Activated CD4-positive, alpha-beta T cell treated with anti-CD3 and anti-CD28 coated beads, Interleukin-2, amount 50 U/mL, for 1 hour (primary cell): ENCODE results near the gene PLCB4.

Source experiments
- DNase-seq: peaks from one replicate; pipeline ENCODE4 v3.0.0-alpha.2; 2020

PLCB4 gene

DNA sequence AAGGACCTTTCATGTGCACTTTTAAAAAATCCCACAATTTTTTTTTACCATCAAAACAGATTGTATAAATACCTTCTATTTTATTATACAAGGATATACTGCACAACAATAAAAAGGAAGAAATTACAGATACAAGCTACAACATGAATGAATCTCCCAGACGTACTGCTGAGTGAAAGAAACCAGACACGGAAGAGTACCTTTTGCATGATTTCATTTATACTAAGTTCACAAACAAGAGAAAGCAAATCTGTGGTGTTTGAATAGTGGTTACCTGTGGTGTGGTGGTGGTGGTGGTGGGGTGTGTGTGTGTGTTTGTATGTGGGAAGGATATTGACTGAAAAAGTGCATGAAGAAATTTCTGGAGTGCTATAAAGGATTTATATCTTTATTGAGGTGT, 6.8 kb upstream of the PLCB4 start:
- no peak for DNase-seq

DNA sequence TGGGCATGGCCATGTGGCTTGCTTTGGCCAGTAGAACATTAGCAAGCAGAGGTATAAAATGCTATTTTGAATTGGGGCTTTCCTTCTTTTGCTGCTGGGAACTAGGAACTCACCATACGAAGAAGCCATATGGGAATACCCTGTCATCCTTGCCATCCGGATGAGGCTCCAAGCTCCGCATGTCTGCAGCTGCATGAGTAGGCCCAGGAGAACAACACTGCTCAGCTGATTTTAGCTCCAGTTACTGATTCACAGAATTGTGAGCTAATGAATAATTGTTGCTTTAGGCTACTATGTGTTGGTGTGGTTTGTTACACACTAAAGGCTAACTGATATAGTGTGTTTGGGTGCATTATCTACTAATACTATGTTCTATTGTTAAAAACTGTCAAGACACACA, 2.7 kb upstream of the PLCB4 start:
- no peak for DNase-seq

DNA sequence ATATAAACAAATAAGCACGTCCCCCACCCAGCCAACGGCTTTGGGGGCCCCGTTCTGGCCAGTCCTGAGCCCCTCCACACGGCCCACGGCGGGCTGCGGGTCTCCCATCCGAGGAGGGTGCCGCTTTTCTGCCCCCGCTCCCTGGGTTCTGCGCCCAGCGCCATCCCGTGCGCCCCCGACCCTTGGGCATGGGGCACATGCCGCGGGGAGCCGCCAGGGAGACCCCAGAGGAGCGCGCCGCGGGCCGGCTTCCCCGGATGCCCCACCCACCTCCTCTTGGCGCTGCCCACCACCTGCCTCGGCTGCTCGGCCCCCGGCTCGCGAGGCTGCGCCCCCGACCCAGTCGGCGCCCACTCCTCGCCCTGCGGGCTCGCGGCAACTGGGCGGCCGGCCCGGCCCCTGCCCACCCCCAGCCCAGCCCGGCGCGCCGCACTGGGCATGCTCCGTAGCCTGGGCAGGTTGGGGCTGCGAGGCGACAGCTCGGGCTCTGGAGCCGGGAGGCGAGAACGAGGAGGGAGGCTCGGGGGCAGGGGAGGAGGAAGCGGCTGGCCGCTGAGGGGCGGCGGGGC, 570 bp upstream of the PLCB4 start:
- DNase-seq, result no peak

DNA sequence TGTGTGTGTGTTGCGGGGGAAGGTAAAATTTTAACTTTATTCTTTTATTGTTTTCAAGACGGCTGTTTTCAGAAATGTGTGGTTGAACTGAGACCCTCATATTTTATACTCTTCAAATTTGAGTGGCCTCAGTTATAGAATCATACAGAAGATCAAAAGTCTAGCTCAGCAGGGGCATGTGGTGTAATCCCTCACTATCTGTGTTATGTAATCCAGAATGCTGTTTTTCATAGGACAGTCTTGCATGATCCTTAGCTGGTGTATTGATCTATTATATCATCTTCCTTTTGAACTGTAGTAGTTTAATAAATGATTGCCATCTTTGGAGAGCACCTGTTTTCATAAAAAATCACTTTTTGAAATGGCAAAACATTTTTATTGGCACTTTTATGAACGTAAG, 1.4 kb downstream of the PLCB4 start:
- no peak for DNase-seq

DNA sequence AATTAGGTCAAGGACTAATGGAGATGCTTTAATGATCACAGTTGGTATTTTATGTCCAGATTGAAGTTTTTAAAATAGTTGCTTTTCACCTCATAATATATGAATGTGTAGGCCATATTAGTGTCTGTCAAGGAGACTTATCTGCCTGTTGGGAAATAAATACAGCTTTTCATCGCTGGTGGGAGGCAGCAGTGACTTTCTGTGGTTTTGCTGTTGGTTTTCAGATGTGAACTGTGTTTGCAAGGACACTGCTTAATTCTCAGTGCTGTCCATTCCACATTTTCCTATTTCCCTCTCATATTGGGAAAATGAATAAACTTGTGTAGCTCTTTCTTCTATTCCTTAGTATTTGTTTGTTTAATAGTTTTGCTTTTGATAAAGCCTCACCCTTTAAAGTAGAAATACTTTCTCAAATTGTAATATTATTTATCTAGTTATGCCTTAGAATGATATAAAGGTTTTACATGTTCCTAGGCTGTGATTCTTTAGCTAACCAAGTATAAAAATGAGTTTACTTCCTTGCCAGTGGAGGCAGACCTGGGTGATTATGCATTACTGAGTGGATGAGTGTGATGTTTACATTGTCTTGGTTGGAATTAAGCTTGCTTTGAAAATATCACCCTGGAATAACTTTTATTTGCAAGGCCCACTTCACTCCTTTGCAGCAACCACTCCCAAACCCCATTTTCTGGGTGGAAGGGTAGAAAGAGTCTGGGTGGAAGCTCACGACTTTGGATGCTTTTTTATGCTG, 3.3 kb downstream of the PLCB4 start:
- no peak for DNase-seq

DNA sequence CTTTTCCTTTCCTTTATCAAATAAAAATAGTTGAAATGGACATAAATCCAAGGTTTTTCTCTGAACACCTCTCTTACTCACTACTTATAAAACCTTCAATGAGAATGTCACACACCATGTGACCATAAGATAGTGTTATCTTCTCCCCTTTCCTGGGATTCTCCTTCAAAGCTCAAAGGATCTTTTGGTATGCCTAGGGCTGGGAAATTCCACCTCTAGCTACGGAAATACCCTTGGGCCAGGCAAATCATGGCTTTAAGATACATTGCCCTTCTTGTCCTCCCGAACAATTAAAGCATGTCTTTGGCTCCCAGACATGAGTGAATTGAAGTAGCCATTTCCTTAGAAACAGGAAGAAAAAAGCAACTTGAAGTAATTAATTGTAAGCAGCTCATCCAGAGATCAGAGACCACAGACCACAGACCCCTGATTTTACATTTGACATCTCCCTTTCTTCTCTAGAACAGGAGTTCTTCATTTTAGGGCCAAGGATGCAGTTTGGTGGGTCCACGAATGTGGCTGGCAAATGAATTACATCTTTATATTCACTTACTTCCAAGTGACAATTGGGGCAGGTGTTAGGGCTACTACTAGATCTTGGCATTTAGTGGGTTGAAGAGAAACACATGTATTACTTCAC, 4.1 kb downstream of the PLCB4 start:
- DNase-seq, result no peak

DNA sequence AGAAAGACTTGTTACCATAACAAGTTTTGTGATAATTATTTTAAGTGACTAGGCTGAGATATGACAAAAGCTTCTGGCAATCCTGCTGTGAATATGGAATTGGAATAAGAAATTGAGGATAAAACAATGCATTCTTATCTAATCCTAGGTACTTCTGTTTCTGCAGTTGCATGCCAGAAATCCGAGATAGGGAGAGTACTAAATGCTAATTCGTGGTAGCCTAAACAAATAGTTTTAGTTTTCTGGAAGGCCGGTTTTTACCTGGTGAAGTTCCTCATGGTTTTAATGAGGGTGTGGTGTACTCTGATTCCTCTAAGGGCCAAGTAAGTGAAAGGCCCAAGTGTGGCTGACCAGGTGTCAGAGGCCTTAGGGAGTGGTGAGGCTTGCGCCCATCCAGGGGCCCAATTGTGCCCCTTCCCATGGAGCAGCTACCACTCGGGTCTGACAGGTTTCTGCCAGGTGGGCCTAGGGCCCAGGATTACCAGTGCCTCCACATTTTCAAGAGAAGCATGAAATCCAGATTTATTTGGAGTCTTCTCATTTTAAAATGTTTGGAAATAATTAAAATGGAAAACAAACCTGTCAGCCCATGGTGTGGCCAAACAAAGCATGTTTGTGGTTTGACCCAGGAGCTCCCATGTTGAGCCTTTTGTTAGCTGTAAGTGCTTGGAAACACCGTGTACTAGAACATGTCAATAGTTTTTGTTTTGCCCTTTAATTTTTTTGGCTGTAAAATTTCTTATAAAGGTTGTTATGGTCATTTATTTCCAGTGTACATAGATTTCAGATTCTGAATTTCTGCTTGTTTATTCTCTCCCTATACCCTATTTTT, 6.6 kb downstream of the PLCB4 start:
- no peak for DNase-seq

DNA sequence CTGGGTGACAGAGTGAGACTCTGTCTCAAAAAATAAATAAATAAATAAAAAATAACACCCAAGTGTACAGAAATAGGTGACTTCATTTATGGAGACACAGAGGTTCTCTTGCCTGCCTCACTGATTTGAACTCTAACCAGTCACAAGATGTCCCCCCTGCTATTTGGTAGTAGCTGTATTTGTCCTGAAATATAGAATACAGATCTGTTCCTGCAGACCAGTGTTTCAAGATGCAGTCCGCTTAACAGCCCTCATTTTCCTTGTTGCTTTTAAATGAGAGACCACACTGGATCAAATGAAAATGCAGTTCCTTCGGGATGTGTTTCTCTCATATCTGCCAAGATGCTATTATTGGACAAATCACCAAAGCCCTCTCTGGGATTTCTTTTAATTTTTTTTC, 7.6 kb downstream of the PLCB4 start:
- no peak for DNase-seq

DNA sequence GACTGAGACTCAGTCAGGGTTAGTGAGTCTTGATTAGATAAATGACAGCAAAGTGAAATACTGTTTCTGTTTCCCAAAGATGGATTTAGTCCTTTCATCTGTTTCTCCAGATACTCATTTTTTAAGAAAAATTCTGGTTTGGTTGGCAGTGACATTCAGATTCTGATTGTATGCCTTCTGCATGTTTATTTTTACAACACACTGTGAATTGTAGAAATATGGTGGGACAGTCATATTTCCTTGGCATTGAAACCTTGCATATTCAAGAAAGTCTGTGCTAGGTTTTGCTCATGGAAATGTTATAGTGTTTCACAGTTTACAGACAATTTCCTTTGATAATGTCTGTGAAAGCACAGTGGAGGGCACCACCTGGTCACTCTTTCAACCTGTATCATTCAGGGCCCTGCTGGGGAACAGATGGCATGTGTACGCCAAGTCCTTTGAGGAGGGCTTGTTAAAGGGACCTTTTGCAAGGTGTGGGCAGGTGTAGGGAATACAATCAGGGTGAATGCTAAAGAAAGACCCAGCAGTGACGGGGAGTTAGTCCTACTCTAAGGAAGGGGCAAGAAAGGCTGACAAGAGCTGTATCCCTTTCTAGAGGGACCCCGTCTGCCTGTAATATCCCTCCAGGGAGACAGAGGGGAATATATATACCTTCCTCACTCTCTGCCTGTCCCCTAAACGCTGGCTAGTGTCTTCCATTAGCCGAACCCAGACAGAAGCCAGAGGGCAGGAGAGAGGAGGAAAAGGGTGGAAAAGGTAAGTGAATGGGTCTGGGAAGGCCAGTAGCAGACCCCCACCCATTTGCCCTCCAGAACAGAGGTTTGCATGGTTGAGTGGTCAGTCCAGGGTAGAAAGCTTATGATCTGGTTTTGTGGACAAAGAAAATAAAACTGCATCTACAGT, 10.2 kb downstream of the PLCB4 start:
- no peak for DNase-seq

DNA sequence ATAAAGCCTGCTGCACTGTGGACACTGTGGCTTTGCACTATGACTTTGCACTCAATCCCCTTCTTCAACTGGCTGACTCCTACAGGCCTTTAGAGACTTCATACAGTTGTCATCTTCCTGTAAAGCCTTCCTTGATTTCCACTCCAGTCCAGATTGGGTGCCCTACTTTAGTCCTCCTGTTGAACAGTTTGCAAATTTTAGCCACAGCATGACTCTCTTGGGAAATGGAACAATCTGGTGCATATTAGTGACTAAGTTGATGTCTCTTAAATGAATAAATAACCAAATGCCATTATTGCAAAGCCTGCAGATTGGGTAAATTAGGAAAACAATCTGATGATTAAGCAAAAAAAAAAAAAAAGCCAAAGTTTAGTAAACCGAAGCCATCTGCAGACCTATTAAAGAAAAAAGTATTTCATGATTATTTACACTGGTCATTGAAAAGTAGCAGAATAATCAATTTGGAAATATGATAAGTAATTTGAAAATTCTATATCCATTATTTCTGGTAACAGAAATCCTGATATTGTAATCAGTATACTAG, 12.6 kb downstream of the PLCB4 start:
- no peak for DNase-seq

DNA sequence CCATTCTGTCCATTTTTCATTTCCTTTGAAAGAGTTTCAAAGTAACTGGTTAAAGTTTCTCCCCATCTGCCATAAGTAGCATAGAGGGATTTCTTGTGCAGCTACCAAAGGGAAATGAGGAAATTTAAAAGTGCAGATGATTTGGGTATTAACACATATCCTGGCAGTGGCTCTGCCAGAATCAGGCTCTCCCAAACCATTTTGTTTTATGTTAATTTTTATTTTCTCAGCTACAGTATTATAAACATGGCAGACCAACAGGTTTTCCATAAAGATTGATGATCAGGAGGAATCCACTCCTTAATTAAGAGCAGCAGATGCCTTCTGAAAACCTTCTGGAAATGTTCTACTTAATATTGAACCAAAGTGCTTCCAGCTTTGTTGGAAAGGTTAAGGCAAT, 13.9 kb downstream of the PLCB4 start:
- no peak for DNase-seq

DNA sequence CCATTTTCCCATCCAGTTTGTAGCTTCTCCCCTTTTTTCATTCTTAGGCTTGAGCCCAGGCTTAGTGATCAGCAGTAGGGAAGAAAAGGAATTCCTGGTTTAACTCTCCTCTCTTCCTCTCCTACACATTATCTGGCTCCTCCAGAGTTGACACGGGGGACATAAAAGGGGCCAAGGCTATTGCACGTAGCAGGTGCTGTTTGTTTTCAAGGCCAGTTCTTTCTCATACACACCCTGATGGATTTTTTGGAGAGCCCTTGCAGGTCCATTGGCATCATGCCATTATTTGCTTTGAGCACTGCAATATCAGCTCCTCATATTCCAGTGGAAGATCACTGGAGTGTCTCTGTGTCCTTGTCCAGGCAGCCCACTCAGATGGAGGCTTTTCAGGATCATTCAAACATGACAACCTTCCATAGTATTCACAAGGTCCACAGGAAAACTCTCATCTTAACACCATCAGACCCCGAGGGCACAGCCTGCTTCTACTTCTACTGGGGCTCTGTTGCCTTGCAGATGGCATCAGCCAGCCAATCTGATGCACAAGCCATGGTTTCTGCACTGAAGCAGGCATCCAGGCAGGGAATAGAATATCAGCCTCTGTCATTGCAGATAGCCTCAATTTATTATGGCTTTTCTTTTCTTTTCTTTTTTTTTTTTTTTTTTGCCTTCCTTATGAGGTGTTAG, 18.8 kb downstream of the PLCB4 start:
- DNase-seq, result no peak

DNA sequence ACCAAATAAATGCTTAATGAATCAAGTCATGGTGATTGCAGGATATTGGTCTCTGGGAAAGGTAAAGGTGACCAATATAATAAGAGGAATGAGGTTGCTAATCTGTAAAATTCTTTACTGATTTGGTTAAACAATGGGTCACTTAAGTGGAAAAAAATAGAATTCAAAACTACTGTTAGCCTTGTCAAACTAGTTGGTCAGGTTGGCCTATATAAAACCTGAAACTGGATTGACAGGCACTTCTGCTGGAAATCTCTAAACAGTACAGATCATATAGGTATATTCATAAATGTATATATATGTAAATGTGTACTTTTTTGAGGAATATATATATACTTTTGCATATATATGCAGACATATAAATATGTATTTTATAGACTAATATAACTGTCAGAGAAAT, 19.7 kb downstream of the PLCB4 start:
- no peak for DNase-seq

DNA sequence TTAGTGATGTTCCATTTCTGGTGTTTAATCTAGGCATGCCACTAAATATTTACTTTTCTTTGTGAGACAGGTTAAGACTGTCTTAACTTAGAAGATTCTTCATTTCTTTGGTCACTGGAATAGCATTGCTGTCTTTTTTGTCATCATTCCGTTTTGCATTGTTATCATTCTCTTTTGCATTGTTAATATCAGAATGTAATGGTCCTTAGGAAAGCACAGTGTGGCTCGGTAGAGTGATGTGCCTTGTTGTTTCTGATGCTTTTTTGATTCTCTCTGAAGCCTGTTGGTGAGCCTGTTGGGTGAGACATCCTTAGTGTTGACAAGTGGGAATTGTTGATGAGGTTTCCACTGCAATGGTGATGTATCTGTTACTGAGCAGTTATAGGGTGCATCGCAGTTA, 23.2 kb downstream of the PLCB4 start:
- DNase-seq, result no peak

DNA sequence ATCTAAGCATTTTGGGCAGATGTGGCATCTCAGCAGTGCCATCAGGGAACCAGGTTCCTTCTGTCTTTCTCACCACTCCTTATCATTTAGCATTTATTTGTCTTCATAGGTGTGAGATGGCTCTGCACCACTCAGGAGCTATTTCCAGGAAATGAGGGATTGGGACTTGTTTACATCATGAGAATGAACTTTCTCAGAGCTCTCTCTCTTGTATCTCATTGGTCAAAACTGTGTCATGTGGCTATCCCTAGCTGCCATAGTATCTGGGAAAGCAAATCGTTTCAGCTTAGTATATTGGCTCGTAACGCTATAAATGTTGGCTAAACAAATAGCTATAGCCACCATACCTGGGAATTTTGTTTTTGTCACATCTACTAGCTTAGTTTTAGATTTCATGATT, 23.8 kb downstream of the PLCB4 start:
- DNase-seq, result no peak

DNA sequence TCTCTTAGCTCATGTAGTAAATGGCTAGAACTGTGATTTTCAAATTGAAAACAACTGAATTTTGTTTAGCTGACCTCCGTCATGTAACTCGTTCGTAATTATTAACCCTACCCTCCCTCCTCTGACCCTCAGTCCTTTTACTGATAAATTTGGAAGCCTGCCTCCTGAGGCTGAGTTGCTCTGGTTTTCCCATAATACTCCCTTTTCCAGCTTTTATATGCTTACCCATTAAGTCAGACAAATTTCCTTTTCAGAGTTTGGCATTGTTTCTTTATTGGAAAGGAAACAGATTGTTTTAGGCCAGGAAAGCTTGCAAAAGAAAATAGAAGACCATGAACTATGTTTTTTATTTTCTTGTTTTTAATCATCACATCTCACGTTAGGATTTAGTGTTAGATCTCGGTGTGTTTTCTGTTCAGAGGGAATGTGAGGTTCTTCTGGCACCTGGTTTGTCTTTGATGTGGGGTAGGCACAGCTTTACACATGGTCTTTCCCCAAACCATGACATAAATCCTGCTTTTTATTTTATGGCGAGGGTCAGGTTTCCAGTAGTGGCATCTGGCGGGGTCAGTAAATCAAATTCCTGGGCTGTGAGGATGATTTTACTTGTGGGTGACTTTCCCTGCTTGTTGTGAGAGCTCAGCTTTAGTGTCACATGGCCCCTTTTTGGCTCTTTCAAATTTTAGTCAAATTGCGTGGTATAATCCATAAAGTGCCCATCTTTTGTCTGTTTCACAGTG, 24.5 kb downstream of the PLCB4 start:
- no peak for DNase-seq

DNA sequence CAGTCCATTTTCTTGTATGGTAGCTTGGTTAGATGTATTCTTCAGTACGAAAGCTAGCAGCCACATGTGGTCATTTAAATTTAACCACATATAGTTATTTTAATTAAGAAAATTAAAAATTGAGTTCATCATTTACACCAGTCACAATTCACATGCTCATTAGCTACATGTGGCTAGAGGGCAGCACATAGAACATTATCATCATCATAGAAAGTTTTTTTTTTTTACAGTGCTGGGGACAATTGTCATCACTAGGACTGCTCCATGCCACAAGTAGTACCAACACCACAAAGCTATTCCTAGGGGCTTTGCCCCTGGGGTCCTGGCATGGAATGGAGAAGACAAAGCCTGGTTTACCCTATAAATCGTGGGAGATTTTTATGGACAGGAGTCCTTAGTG, 30.5 kb downstream of the PLCB4 start:
- no peak for DNase-seq

DNA sequence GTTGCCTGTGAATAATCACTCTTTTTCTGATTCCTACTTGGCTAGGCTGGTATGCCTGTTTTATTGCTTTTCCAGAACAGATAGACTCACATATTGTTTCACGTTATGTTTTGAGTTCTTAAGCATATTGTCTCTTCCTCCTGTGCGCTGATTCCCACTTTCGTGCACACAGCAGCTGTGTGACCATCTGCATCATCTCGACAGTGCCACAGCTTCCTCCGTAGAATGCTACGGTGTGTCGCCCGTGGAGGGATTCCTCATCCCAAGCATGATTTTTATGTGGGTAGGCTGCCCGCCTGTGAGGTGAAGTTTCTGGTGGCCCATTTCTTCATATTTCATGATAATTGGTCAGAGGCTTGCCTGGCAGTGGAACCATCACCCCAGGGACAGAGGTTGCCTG, 31.8 kb downstream of the PLCB4 start:
- no peak for DNase-seq

DNA sequence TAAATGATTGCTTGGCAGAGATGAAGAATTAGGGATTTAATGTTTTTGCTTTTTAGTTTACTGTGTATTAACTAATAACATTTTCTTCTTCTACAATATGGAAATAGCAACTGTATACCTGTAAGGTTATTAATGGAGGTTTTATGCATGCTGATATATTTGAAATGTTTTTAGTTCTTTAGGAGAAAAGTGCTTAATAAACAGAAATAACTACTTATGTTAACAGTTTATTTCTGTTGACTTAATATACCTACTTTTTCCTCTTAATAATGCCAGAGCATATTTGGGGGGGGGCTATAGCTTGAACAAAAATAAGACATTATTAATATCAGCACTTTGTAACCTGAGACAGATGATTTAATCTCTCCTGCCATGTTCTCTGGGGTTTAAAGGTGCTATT, 33.6 kb downstream of the PLCB4 start:
- no peak for DNase-seq

DNA sequence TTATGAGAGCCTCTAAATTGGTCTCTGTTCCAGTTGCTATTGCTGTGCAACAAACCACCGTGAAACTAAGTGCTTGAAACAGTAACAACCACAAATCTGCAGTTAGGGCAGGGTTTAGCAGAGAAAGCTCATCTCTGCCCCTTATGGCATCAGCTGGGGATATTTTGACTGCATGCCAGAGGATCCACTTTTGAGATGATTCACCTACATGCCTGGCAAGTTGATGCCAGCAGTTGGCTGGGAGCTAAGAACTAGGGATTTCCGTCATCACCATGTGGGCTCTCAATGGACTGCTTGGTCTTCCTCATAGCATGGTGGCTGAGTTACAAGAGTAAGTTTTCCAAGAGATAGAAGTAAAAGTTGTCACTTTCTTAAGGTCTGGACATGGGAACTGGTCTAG, 35.1 kb downstream of the PLCB4 start:
- DNase-seq, result no peak

DNA sequence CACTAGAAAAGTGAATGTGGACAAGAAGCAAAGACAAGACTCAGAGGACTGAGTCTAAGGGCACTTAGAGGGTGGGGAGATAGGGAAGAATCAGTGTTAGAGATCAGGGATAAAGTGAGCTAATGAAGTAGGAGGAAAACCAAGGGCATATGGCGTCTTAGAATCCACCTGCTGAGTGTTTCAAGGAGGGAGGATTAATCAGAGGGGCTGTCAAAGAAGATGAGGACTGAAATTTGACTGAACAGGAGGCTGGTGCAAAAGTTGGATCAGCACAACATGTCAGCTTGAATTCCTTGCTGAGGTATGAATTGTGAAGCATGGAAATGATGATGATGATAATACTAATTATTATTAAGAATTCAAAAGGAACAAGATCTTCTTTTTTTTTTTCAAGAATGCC, 39.4 kb downstream of the PLCB4 start:
- DNase-seq, result no peak
